ENCODE measurements around the gene TOB1. TPM values are rescaled to one million over a fixed set of nuclear protein-coding genes. Genes with fewer than 3 reads are reported as not detected.

Gene TOB1
- total and polyA plus RNA-seq, 5 donors, result 31.0 to 73.2 (median 64.2) TPM

DNA sequence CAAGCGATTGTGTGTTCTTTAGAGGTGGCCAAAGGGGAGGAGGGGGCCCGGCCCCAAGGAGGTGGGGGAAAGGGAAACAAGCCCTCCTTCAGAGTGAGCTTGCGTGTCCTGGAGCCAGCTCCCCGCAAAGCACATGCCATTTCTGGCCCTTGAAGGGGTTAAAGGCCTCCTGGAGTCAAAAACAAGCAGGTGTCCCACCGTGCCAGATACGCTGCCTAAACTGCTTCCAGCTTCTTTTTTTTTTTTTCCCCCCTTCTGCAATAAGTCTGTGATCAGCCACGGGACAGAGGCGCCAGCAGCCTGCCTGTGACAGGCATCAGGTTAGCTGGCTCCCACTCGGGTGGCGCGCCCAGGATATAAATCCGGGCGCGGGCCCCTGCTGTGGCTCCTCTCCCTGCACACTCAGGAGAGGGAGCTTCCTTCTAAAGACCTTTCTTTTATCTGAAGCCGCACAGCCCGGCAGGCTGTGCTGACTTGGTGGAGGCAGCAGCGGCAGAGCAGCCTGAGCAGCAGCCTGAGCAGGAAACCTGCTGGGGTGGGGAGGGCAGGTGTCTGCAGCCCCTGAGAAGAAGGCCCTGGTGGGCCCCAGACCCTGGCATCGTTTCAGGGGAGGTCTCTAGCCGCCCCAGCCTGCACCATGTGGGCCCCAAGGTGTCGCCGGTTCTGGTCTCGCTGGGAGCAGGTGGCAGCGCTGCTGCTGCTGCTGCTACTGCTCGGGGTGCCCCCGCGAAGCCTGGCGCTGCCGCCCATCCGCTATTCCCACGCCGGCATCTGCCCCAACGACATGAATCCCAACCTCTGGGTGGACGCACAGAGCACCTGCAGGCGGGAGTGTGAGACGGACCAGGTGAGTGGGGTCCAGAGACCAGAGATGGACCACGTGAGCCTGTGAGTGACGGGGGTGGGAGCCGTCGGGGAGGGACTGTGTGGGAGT, 30.6 kb downstream of the TOB1 start, which contains the start of gene WFIKKN2:
Gene WFIKKN2 (plus strand): TSS at position 286 of the 934 bp plus-strand sequence. CDS start 352 bp downstream, at position 638.
- Histone ChIP-seq H3K27ac (ENCODE audit: low read length) (no peak within 1 kb of the TSS), H3K4me1 (ENCODE audit: control insufficient read depth, insufficient read depth, low read length) (peaks cover 4% of the 10 kb centered on the region), H3K9me3 (ENCODE audit: control insufficient read depth, low read length) (no peaks in the 10 kb centered on the region), H3K4me3 (ENCODE audit: low read length) (peak within 1 kb of the TSS; percentile 25), H3K27me3 (ENCODE audit: control insufficient read depth, insufficient read depth) (no peaks in the 10 kb centered on the region)
- intact Hi-C loops (cut with DNase I), result loop anchor here in 2 of 4 donors (5.0 to 10.0 kb wide), 2 partner anchors 291 to 293 kb away; partner anchors contain the start of gene SPATA20 (in 1 of the 2)
- peak in 1 of 3 donors; percentile 68 for DNase-seq
- 54% methylated on average over 39 of the region's 39 CpGs for WGBS
- no peak for ATAC-seq

DNA sequence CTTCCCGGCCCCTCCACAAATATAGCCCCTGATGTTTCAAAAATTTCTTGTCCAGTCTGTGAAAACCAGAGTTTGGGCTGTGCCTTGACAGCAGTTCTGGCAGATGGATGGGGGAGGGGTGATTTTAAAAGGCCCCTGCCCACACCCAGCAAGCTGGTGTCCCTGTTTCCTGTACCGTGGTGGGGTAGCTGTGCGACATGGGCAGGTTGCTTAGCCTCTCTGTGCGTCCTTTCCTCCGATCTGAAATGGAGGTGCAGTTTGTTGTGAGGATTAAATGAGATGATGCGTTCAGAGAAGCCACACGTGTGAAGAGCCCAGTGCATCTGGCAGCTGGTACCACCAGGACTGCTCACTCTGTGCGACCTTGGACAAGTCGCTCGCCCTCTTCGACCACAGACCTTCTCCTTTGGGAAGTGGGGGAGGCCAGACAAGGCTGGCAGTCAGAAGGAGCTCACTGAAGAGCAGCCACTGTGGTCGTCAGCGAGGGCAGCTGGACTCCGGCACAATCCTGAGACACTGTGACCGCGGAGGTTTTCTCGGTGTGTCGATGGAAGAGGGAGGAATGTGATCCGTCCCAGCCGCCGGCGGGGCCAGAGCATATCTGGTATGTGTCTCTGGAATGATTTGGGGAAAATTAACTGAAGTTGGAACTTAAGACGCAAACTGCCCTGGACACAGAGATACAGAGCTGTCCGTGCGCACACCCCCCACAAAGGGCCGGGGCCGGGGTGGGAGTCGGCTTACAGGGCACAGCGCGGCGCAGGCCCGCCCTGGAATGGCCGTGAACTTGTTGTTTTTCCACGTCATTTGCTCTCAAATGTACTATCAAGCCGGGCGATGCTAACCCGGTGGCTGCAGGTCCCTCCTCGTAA, 31.5 kb downstream of the TOB1 start:
- WGBS, result 35% methylated on average over 38 of the region's 38 CpGs
- Histone ChIP-seq H3K9me3 (ENCODE audit: control insufficient read depth, low read length) (no peaks in the 10 kb centered on the region), H3K4me1 (ENCODE audit: control insufficient read depth, insufficient read depth, low read length) (peaks cover 4% of the 10 kb centered on the region), H3K4me3 (ENCODE audit: low read length) (peak overlapping the region; percentile 25), H3K27me3 (ENCODE audit: control insufficient read depth, insufficient read depth) (no peaks in the 10 kb centered on the region), H3K27ac (ENCODE audit: low read length) (no peak overlapping the region)
- DNase-seq (peak in 1 of 3 donors; percentile 81), ATAC-seq (peak; percentile 25 to 40)
- intact Hi-C loops (cut with DNase I), result loop anchor here in 2 of 4 donors (5.0 to 10.0 kb wide), 2 partner anchors 290 to 292 kb away; partner anchors contain the start of gene SPATA20 (in 1 of the 2)

DNA sequence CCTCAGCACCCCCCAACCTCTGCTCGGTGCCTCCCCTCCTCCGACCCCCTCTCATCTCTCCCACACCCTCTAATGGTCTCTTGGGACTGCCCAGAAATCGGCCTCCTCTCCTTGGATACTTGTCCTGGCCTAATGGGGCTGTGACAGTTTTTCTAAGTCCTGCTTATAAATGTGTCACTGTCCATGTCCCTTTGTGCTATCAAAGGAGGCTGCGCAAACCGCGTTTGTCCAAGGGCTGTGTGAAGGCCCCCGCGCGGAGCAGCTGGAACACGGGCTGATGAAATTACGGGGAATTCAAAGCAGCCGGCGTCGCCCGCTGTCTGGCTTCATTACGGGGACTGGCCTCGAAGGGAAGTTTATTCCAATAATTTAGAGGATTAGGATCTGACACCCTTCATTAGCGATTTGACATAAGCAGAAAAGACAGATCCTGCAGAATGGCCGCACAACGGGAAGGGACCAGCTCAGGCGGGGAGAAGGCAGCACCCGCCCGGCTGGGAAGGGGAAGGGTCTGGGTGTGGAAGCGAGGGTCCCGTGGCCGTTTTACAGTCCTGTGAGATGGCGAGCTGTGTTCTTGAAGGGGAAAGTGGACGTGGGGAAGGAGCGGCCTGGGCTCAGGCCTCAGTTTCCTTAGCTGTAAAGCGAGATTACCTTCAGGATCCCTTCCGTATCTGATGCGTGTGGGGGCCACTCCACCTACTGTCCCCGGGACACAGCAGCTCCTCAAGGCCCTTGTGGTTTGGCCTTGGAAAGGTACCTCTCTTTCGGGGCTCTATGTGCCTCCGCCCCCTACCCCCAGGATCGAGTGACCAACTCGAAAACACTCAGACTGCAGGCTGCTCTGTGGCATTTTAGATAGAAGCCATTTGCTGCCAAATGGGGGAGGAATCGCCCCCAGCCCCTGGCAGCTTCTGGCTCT, 32.4 kb downstream of the TOB1 start:
- ATAC-seq (no peak), DNase-seq (no peak)
- Histone ChIP-seq H3K4me1 (ENCODE audit: control insufficient read depth, insufficient read depth, low read length) (peaks cover 4% of the 10 kb centered on the region), H3K9me3 (ENCODE audit: control insufficient read depth, low read length) (no peaks in the 10 kb centered on the region), H3K27ac (ENCODE audit: low read length) (no peak overlapping the region), H3K27me3 (ENCODE audit: control insufficient read depth, insufficient read depth) (no peaks in the 10 kb centered on the region), H3K4me3 (ENCODE audit: low read length) (no peak overlapping the region)
- intact Hi-C loops (cut with DNase I), result loop anchor here in 1 of 4 donors (10.0 kb wide), 1 partner anchor 289 kb away; the partner anchor contains the start of gene SPATA20
- WGBS, result 90% methylated on average over 38 of the region's 38 CpGs

DNA sequence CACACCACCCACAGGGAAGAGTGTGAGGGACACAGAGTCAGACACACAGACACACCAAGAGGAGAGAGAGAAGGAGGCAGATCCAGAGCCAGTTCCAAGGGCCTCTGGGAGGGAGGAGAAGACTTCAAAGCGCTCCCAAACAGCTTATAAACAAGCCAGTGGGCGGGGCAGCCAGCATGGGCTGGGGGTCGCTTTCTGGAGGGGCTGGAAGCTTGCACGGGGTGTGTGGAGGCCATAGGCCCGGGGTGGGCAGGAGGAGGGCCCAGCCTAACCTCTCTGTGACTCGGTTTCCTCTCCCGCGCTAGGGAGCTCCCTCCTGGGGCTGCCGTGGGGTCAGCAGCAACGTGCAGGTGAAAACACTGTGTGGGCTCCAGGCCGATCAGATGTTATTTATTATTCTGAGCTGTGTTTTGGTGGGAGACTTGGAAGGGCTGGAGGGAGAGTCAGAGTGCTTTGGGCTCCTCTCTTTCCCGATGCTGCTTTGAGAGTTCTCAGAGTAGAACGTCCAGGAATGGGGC, 33.2 kb downstream of the TOB1 start:
- H3K9me3 ChIP-seq (ENCODE audit: control insufficient read depth, low read length), result no peaks in the 10 kb centered on the region
- ATAC-seq, result no peak
- no peaks in the 10 kb centered on the region for H3K27me3 ChIP-seq (ENCODE audit: control insufficient read depth, insufficient read depth)
- WGBS, result 79% methylated on average over 13 of the region's 13 CpGs
- H3K4me1 ChIP-seq (ENCODE audit: control insufficient read depth, insufficient read depth, low read length), result peaks cover 4% of the 10 kb centered on the region
- no peak overlapping the region for H3K4me3 ChIP-seq (ENCODE audit: low read length)
- H3K27ac ChIP-seq (ENCODE audit: low read length), result no peak overlapping the region
- intact Hi-C loops (cut with DNase I), result loop anchor here in 1 of 4 donors (10.0 kb wide), 1 partner anchor 288 kb away; the partner anchor contains the start of gene SPATA20
- DNase-seq, result no peak

DNA sequence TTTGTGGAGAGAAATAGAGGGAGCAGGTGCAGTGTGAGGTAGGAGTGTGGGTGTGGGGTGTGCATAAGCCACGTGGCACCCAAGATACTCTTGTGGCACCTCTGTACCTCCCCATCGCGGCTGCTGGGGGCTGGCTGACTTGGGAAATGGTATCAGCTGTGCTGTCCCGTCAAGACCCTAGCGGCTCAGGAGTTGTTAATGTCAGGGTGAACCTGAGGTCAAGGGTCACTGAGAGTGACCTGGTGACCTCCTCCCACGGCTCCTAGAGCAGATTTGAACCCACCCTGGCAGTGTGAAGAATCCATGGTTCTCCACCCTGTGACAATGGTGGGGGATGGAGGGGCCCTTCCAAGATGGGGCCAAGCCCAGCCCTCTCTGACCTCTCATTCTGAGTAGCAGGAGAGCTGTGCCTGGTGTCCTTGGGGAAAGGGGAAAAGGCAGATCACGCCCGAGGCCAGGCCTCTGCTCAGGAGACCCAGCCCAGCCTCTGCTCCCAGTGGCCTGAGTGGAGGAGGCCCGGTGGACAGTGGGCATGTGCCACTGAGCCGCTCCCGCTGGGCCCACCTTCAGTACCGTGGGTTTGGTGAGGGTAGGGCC, 33.8 kb downstream of the TOB1 start:
- 88% methylated on average over 12 of the region's 12 CpGs for WGBS
- intact Hi-C loops (cut with DNase I), result loop anchor here in 1 of 4 donors (10.0 kb wide), 1 partner anchor 288 kb away; the partner anchor contains the start of gene SPATA20

DNA sequence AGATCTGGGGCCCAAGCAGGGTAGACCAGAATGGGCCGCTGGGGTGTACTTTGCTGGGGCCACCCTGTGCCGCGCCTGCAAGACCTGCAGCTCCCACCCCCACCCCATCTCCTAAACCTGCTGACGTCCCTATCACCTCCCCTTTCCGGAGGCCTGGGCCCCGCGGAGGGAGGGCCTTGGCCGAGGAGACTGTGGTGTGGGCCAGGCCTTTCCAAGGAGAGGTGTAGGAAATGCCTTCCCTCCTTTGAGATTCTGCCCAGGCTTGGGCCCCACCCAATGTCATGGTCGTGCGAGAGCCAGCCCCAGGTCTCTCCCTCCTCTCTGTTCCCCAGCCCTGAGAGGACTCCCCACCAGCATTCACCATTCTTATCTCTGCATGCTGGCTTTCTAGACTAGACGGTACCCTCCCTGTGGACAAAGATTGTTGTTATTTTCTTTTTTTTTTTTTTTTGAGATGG, 34.7 kb downstream of the TOB1 start:
- Histone ChIP-seq H3K9me3 (ENCODE audit: control insufficient read depth, low read length) (no peaks in the 10 kb centered on the region), H3K27ac (ENCODE audit: low read length) (no peak overlapping the region), H3K27me3 (ENCODE audit: control insufficient read depth, insufficient read depth) (no peaks in the 10 kb centered on the region), H3K4me3 (ENCODE audit: low read length) (no peak overlapping the region), H3K4me1 (ENCODE audit: control insufficient read depth, insufficient read depth, low read length) (peaks cover 2% of the 10 kb centered on the region)
- DNase-seq (peak in 2 of 3 donors; percentile 73 to 77), ATAC-seq (peak; percentile 55 to 80)
- intact Hi-C loops (cut with DNase I), result loop anchor here in 1 of 4 donors (10.0 kb wide), 1 partner anchor 287 kb away; the partner anchor contains the start of gene SPATA20
- 43% methylated on average over 11 of the region's 11 CpGs for WGBS

More for the DNA sequence above, 33.8 kb downstream of the TOB1 start:
- Histone ChIP-seq H3K4me1 (ENCODE audit: control insufficient read depth, insufficient read depth, low read length) (peaks cover 2% of the 10 kb centered on the region), H3K4me3 (ENCODE audit: low read length) (no peak overlapping the region), H3K9me3 (ENCODE audit: control insufficient read depth, low read length) (no peaks in the 10 kb centered on the region), H3K27ac (ENCODE audit: low read length) (no peak overlapping the region), H3K27me3 (ENCODE audit: control insufficient read depth, insufficient read depth) (no peaks in the 10 kb centered on the region)
- ATAC-seq (no peak), DNase-seq (no peak)

DNA sequence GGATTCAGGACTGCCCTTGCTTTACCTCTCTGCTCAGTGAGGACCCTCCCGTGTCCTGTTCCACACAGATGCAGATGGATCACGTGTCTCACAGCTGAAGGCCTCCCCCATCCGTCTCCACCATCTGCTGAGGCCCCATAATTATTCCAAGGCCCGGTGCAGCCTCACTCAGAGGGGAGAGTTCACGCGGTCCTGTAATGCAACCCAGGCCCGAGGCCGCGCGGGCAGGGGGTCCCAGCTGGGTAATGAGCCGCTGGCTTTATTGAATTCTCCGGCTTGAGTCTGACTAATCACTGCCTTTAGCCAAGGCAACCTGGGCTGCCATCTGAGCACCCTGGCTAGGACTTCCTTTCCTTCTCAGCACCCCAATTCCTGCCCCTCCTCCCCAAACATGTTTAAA, 35.2 kb downstream of the TOB1 start:
- DNase-seq (no peak), ATAC-seq (no peak)
- intact Hi-C loops (cut with DNase I), result loop anchor here in 1 of 4 donors (10.0 kb wide), 1 partner anchor 286 kb away; the partner anchor contains the start of gene SPATA20
- no peaks in the 10 kb centered on the region for H3K27me3 ChIP-seq (ENCODE audit: control insufficient read depth, insufficient read depth)
- H3K4me1 ChIP-seq (ENCODE audit: control insufficient read depth, insufficient read depth, low read length), result peaks cover 2% of the 10 kb centered on the region
- WGBS, result 76% methylated on average over 12 of the region's 12 CpGs
- no peak overlapping the region for H3K4me3 ChIP-seq (ENCODE audit: low read length)
- no peak overlapping the region for H3K27ac ChIP-seq (ENCODE audit: low read length)
- H3K9me3 ChIP-seq (ENCODE audit: control insufficient read depth, low read length), result no peaks in the 10 kb centered on the region

DNA sequence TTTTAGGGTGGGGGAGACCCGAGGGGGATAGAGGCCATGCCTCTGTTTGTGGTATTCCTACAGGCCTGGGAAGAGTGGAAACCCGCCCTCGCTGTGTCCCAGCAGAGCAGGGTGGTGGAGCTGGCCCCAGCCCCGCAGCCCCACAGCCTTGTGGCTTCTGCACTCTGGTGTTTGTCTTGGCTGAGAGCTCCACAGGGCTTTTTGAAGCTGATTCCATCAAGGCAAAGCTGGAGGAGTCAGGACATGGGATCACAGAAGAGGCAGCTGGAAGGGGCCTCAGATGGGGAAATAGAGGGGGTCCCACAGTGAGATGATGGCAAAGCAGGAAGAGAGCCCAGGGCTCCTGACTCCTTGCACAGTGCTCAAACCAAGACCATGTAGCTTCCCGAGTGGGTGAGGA, 35.8 kb downstream of the TOB1 start:
- intact Hi-C loops (cut with DNase I), result loop anchor here in 1 of 4 donors (10.0 kb wide), 1 partner anchor 286 kb away; the partner anchor contains the start of gene SPATA20
- Histone ChIP-seq H3K27me3 (ENCODE audit: control insufficient read depth, insufficient read depth) (no peaks in the 10 kb centered on the region), H3K4me1 (ENCODE audit: control insufficient read depth, insufficient read depth, low read length) (peaks cover 2% of the 10 kb centered on the region), H3K9me3 (ENCODE audit: control insufficient read depth, low read length) (no peaks in the 10 kb centered on the region), H3K27ac (ENCODE audit: low read length) (no peak overlapping the region), H3K4me3 (ENCODE audit: low read length) (no peak overlapping the region)
- DNase-seq (peak in 1 of 3 donors; percentile 67), ATAC-seq (peak; percentile 39 to 41)
- WGBS, result 52% methylated on average over 5 of the region's 5 CpGs

DNA sequence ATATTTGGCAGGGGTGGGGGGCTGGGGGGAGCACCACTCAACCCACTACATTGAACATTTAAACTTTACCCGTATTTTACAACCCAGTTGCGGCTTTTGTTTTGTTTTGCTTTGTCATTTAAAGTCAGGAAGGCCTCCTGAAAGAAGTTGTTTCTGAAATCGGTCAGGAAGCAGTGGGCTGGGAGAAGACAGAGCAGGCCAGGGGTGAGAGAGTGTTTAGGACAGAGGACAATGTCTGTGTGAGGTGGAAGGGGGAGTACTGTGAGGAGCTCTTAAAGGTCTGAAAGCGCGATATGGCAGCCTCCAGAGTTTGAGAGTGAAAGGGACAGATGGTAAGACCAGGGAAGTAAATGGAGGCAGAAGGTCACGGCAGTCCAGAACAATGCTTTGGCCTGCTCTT, 36.8 kb downstream of the TOB1 start:
- Histone ChIP-seq H3K9me3 (ENCODE audit: control insufficient read depth, low read length) (no peaks in the 10 kb centered on the region), H3K4me3 (ENCODE audit: low read length) (no peak overlapping the region), H3K27me3 (ENCODE audit: control insufficient read depth, insufficient read depth) (no peaks in the 10 kb centered on the region), H3K4me1 (ENCODE audit: control insufficient read depth, insufficient read depth, low read length) (peaks cover 2% of the 10 kb centered on the region), H3K27ac (ENCODE audit: low read length) (no peak overlapping the region)
- 81% methylated on average over 6 of the region's 6 CpGs for WGBS
- ATAC-seq (no peak), DNase-seq (no peak)
- intact Hi-C loops (cut with DNase I), result no loop called here

Measured in right cardiac atrium (tissue), 5 donors.